Calu3 (cell line): ENCODE measurements around the gene SKA3. TPM values are rescaled to one million over a fixed set of nuclear protein-coding genes. Genes with fewer than 3 reads are reported as not detected.

Experiments used
- BruUV-seq: library from RNA; stranded (reverse); fragments of 400-500 nt; replicated peaks from 2 replicates; lab custom pipeline; 2021; lab: Mats Ljungman, UMichigan
- CTCF ChIA-PET: fragments of 300-600 bp; sonication (Branson Sonifier 250); formaldehyde crosslinking; loops from one replicate; lab custom pipeline; 2022; ENCODE audit warnings: antibody characterized with exemption; lab: Charles Lee
- DNase-seq: peaks from one replicate; pipeline ENCODE4 v3.0.0; 2022
- H3K27ac Mint-ChIP-seq: one replicate; pipeline ENCODE4 v1.8.0; 2022; ENCODE audit warnings: mixed read lengths; ENCODE audit not compliant: unreplicated experiment
- H3K27me3 Mint-ChIP-seq: one replicate; pipeline ENCODE4 v1.8.0; 2022; ENCODE audit warnings: mixed read lengths; ENCODE audit not compliant: unreplicated experiment
- H3K36me3 Mint-ChIP-seq: one replicate; pipeline ENCODE4 v1.8.0; 2022; ENCODE audit warnings: mild to moderate bottlenecking, moderate library complexity, mixed read lengths; ENCODE audit not compliant: insufficient read depth, unreplicated experiment
- H3K4me1 Mint-ChIP-seq: one replicate; pipeline ENCODE4 v1.8.0; 2022; ENCODE audit warnings: mild to moderate bottlenecking, low read depth, mixed read lengths; ENCODE audit not compliant: unreplicated experiment
- H3K4me3 Mint-ChIP-seq: one replicate; pipeline ENCODE4 v1.8.0; 2022; ENCODE audit warnings: mild to moderate bottlenecking, low read depth, moderate library complexity, mixed read lengths; ENCODE audit not compliant: unreplicated experiment
- H3K9me3 Mint-ChIP-seq: one replicate; pipeline ENCODE4 v1.8.0; 2022; ENCODE audit warnings: low read depth, mixed read lengths; ENCODE audit not compliant: unreplicated experiment
- CTCF ChIP-seq: fragments of 200-600 bp; IDR thresholded peaks from one replicate; pipeline ENCODE4 v1.8.0; 2022; ENCODE audit warnings: antibody characterized with exemption; ENCODE audit not compliant: unreplicated experiment
- intact Hi-C: fragments of 100-400 bp; cut with micrococcal nuclease; formaldehyde crosslinking; loops from one replicate; pipeline ENCODE4 v1.10.0; 2022; ENCODE audit not compliant: unreplicated experiment
- total RNA-seq: library from RNA; stranded (reverse); gene quantifications from 2 replicates; pipeline ENCODE4 v1.2.3, GENCODE V29; 2022

SKA3 gene
- total RNA-seq, 1 experiment from 2014 or later, result 25.9 TPM

DNA sequence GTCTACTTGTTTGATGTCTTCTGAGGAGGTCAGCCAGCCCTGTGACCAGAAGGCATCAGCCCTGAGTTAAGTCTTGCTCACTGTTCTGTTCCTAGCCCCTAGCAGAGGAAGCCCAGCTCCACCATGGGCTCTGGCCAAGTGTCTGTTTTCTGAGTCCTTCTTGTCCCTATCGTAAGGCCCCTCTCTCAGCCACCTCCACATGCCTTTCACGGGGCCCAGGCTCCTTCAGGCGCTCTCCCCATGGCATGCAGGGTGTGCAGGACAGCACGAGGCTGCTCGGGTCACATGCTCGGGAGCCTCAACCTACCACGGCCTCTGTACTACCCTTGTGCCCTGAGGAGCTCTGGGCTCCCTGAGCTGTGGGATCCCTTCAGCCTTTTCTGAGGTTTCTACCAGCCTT lies 67.2 kb downstream of the SKA3 start:
- no peak overlapping the region for H3K27ac Mint-ChIP-seq
- H3K4me1 Mint-ChIP-seq, result no peaks in the 10 kb centered on the region
- H3K27me3 Mint-ChIP-seq, result no peaks in the 10 kb centered on the region
- DNase-seq, result no peak
- TF ChIP-seq CTCF, result no peak
- CTCF ChIA-PET, result no interaction called here
- no TSS peak for BruUV-seq
- intact Hi-C loops, result no loop called here
- H3K9me3 Mint-ChIP-seq, result no peaks in the 10 kb centered on the region
- H3K36me3 Mint-ChIP-seq, result no peaks in the 10 kb centered on the region
- H3K4me3 Mint-ChIP-seq, result no peak overlapping the region

DNA sequence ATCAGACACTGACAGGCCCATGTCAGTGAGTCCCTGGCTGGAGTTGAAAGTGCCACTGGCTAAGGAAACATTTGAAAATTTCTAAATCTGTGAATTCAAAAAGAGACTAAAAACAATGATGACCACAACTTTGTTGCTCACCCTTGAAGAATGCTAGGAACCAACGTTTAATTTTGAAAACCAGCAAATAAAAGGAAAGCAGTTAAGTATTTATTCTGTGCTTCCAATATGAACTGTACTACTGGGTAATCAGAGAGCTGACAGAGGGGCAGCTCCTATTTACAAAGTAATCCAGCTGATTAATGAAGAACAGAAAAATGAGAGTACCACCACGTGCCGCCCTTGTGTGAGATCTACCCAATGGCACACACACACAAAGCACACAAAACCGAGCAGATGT lies 70.3 kb downstream of the SKA3 start:
- intact Hi-C loops, result no loop called here
- no peaks in the 10 kb centered on the region for H3K36me3 Mint-ChIP-seq
- no peaks in the 10 kb centered on the region for H3K4me1 Mint-ChIP-seq
- no peak overlapping the region for H3K27ac Mint-ChIP-seq
- H3K9me3 Mint-ChIP-seq, result no peaks in the 10 kb centered on the region
- no peaks in the 10 kb centered on the region for H3K27me3 Mint-ChIP-seq
- no peak for DNase-seq
- BruUV-seq, result no TSS peak
- CTCF ChIA-PET, result no interaction called here
- TF ChIP-seq CTCF, result no peak
- H3K4me3 Mint-ChIP-seq, result no peak overlapping the region

- no peaks in the 10 kb centered on the region for H3K9me3 Mint-ChIP-seq
- CTCF ChIA-PET, result no interaction called here
- intact Hi-C loops, result no loop called here
- TF ChIP-seq CTCF, result no peak
- DNase-seq, result no peak
- no TSS peak for BruUV-seq
- no peaks in the 10 kb centered on the region for H3K27me3 Mint-ChIP-seq
- no peak overlapping the region for H3K27ac Mint-ChIP-seq
- H3K36me3 Mint-ChIP-seq, result no peaks in the 10 kb centered on the region
- no peaks in the 10 kb centered on the region for H3K4me1 Mint-ChIP-seq
- no peak overlapping the region for H3K4me3 Mint-ChIP-seq
Measured at GRCh38 chr13:21104199-21105019, 71.9 kb downstream of the SKA3 start.

Other genes with a start within 250 kb of the SKA3 start
- gene LATS2, start 115.0 kb downstream of the SKA3 start, total RNA-seq, result 19.0 and 19.3 TPM in 2 replicates
- 189 and 199 TPM in 2 replicates for gene SAP18, start 36.4 kb downstream of the SKA3 start, total RNA-seq
- gene MRPL57, start 106 bp upstream of the SKA3 start, total RNA-seq, result 15.1 and 15.2 TPM in 2 replicates